Measurements from ENCODE around the gene PGA4.
"Not testable (repeated sequence)": the region's sequence is repeated elsewhere in the genome, so short reads cannot be mapped to it uniquely, and the experiment has no call there.

- not testable (repeated sequence) for TF ChIP-seq YY1 (IDR thresholded peaks at IDR 0.05); CTCF (IDR thresholded peaks at IDR 0.05; ENCODE audit: low read depth, low read length, missing input control); MAX (IDR thresholded peaks at IDR 0.05); TAF1 (conservative IDR thresholded peaks at IDR 0.05); SP1 (IDR thresholded peaks at IDR 0.05); RAD21 (IDR thresholded peaks at IDR 0.05); EGR1 (IDR thresholded peaks at IDR 0.05; ENCODE audit: low read depth in 2 of 2); HNF4G (IDR thresholded peaks at IDR 0.05); REST (IDR thresholded peaks at IDR 0.05); JUND (IDR thresholded peaks at IDR 0.05); HNF4A (conservative IDR thresholded peaks at IDR 0.05); GABPA (IDR thresholded peaks at IDR 0.05 in 1 of 2, conservative IDR thresholded peaks at IDR 0.05 in 1 of 2); FOXA1 (IDR thresholded peaks at IDR 0.05)
- TF ChIP-seq, protein P1, sequence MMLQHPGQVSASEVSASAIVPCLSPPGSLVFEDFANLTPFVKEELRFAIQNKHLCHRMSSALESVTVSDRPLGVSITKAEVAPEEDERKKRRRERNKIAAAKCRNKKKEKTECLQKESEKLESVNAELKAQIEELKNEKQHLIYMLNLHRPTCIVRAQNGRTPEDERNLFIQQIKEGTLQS (IDR thresholded peaks at IDR 0.05): not testable (repeated sequence)
Observed at GRCh38 chr11:61202950-61203746, 19.0 kb upstream of the PGA4 start, which contains the start of gene PGA3.

Data from liver (tissue), 3 donors.